HG02798 (cell line): ENCODE data around the gene DHDH.
"Not testable (repeated sequence)": the region's sequence is repeated elsewhere in the genome, so short reads cannot be mapped to it uniquely, and the experiment has no call there.

Experiments used
- ATAC-seq: cut with Tn5 transposase; IDR thresholded peaks from one replicate; pipeline ENCODE4 v1.9.1; 2021; ENCODE audit warnings: mild to moderate bottlenecking; ENCODE audit not compliant: unreplicated experiment, poor library complexity

Gene DHDH

GRCh38 chr19:48914181-48914580 is 19.3 kb upstream of the DHDH start:
- ATAC-seq, result no peak

GRCh38 chr19:48915757-48916156 is 17.7 kb upstream of the DHDH start:
- ATAC-seq, result no peak

- no peak for ATAC-seq
Observed at GRCh38 chr19:48918071-48918470, 15.4 kb upstream of the DHDH start.

GRCh38 chr19:48918801-48919247 is 14.7 kb upstream of the DHDH start:
- no peak for ATAC-seq

GRCh38 chr19:48919271-48919670 is 14.2 kb upstream of the DHDH start:
- not testable (repeated sequence) for ATAC-seq

GRCh38 chr19:48920949-48921348 is 12.6 kb upstream of the DHDH start:
- no peak for ATAC-seq

GRCh38 chr19:48921721-48922500 is 11.6 kb upstream of the DHDH start:
- ATAC-seq, result no peak

- no peak for ATAC-seq
Observed at GRCh38 chr19:48922548-48923490, 10.7 kb upstream of the DHDH start.

- no peak for ATAC-seq
Observed at GRCh38 chr19:48925240-48925843, 8.2 kb upstream of the DHDH start.

GRCh38 chr19:48925890-48926289 is 7.6 kb upstream of the DHDH start:
- ATAC-seq, result not testable (repeated sequence)

- ATAC-seq, result no peak
Observed at GRCh38 chr19:48926909-48927308, 6.6 kb upstream of the DHDH start.

GRCh38 chr19:48927692-48928091 is 5.8 kb upstream of the DHDH start:
- ATAC-seq, result not testable (repeated sequence)

- no peak for ATAC-seq
Observed at GRCh38 chr19:48928164-48929025, 5.1 kb upstream of the DHDH start.

- no peak for ATAC-seq
Observed at GRCh38 chr19:48934837-48935236, 1.3 kb downstream of the DHDH start.

- no peak for ATAC-seq
Observed at GRCh38 chr19:48935864-48936263, 2.4 kb downstream of the DHDH start.

- ATAC-seq, result no peak
Observed at GRCh38 chr19:48938256-48938655, 4.8 kb downstream of the DHDH start.

GRCh38 chr19:48940902-48941301 is 7.4 kb downstream of the DHDH start:
- no peak for ATAC-seq

- ATAC-seq, result no peak
Observed at GRCh38 chr19:48943081-48943480, 9.6 kb downstream of the DHDH start.

- ATAC-seq, result no peak
Observed at GRCh38 chr19:48945415-48945814, 11.9 kb downstream of the DHDH start.

- no peak for ATAC-seq
Observed at GRCh38 chr19:48945817-48946216, 12.3 kb downstream of the DHDH start.
